Mononuclear cell (primary cell): ENCODE measurements around the gene ABCC1. TPM values are rescaled to one million over a fixed set of nuclear protein-coding genes. Genes with fewer than 3 reads are reported as not detected.

Source experiments
- H3K27me3 ChIP-seq: 2 replicates; pipeline ENCODE4 v1.6.0; 2011; ENCODE audit warnings: low read length, control low read depth; ENCODE audit not compliant: insufficient read depth
- H3K4me1 ChIP-seq: 2 replicates; pipeline ENCODE4 v1.5.1; 2011; ENCODE audit warnings: mild to moderate bottlenecking, low read length, control low read depth; ENCODE audit not compliant: insufficient read depth
- H3K4me3 ChIP-seq: 2 replicates; pipeline ENCODE4 v1.5.1; 2011; ENCODE audit warnings: mild to moderate bottlenecking, low read length, moderate library complexity
- H3K9me3 ChIP-seq: 2 replicates; pipeline ENCODE4 v1.5.1; 2011; ENCODE audit warnings: low read depth, mild to moderate bottlenecking, control low read depth, low read length
- total RNA-seq: library from RNA; depleted of rRNA; stranded (reverse); fragments of >200 nt; gene quantifications from one replicate; pipeline ENCODE4 v1.2.3, GENCODE V29; 2012

ABCC1 gene
- total RNA-seq, 1 donor: 27.0 TPM

GRCh38 chr16:16110111-16110490 is 160.7 kb downstream of the ABCC1 start:
- no peaks in the 10 kb centered on the region for H3K27me3 ChIP-seq
- no peaks in the 10 kb centered on the region for H3K4me1 ChIP-seq
- no peak overlapping the region for H3K4me3 ChIP-seq
- no peaks in the 10 kb centered on the region for H3K9me3 ChIP-seq

GRCh38 chr16:16111639-16112038 is 162.2 kb downstream of the ABCC1 start:
- no peaks in the 10 kb centered on the region for H3K9me3 ChIP-seq
- H3K4me3 ChIP-seq: no peak overlapping the region
- H3K27me3 ChIP-seq: no peaks in the 10 kb centered on the region
- H3K4me1 ChIP-seq: no peaks in the 10 kb centered on the region

GRCh38 chr16:16112450-16113053 is 163.1 kb downstream of the ABCC1 start:
- no peaks in the 10 kb centered on the region for H3K4me1 ChIP-seq
- H3K9me3 ChIP-seq: no peaks in the 10 kb centered on the region
- H3K27me3 ChIP-seq: no peaks in the 10 kb centered on the region
- no peak overlapping the region for H3K4me3 ChIP-seq

GRCh38 chr16:16113076-16113475 is 163.7 kb downstream of the ABCC1 start:
- Histone ChIP-seq H3K4me1 (no peaks in the 10 kb centered on the region), H3K4me3 (no peak overlapping the region), H3K9me3 (no peaks in the 10 kb centered on the region), H3K27me3 (no peaks in the 10 kb centered on the region)

- H3K9me3 ChIP-seq: no peaks in the 10 kb centered on the region
These were observed 167.4 kb downstream of the ABCC1 start for GRCh38 chr16:16116841-16117240.

GRCh38 chr16:16118337-16118736 is 168.9 kb downstream of the ABCC1 start:
- no peaks in the 10 kb centered on the region for H3K4me1 ChIP-seq
- H3K27me3 ChIP-seq: no peaks in the 10 kb centered on the region
- H3K9me3 ChIP-seq: no peaks in the 10 kb centered on the region
- no peak overlapping the region for H3K4me3 ChIP-seq

More at GRCh38 chr16:16116841-16117240, 167.4 kb downstream of the ABCC1 start:
- Histone ChIP-seq H3K4me1 (no peaks in the 10 kb centered on the region), H3K4me3 (no peak overlapping the region), H3K27me3 (no peaks in the 10 kb centered on the region)

- Histone ChIP-seq H3K4me1 (no peaks in the 10 kb centered on the region), H3K27me3 (no peaks in the 10 kb centered on the region)
These were observed 170.6 kb downstream of the ABCC1 start for GRCh38 chr16:16120044-16120381.

GRCh38 chr16:16120382-16121184 is 171.2 kb downstream of the ABCC1 start:
- no peaks in the 10 kb centered on the region for H3K27me3 ChIP-seq

More at GRCh38 chr16:16120044-16120381, 170.6 kb downstream of the ABCC1 start:
- H3K4me3 ChIP-seq: no peak overlapping the region
- H3K9me3 ChIP-seq: no peaks in the 10 kb centered on the region

GRCh38 chr16:16121185-16121727 is 171.8 kb downstream of the ABCC1 start:
- H3K4me1 ChIP-seq: no peaks in the 10 kb centered on the region
- H3K27me3 ChIP-seq: no peaks in the 10 kb centered on the region
- no peak overlapping the region for H3K4me3 ChIP-seq
- H3K9me3 ChIP-seq: no peaks in the 10 kb centered on the region

More at GRCh38 chr16:16120382-16121184, 171.2 kb downstream of the ABCC1 start:
- H3K9me3 ChIP-seq: no peaks in the 10 kb centered on the region
- no peaks in the 10 kb centered on the region for H3K4me1 ChIP-seq
- no peak overlapping the region for H3K4me3 ChIP-seq

- H3K4me3 ChIP-seq: no peak overlapping the region
- H3K4me1 ChIP-seq: no peaks in the 10 kb centered on the region
- H3K27me3 ChIP-seq: no peaks in the 10 kb centered on the region
- H3K9me3 ChIP-seq: no peaks in the 10 kb centered on the region
These were observed 172.8 kb downstream of the ABCC1 start for GRCh38 chr16:16122264-16122663.

- no peak overlapping the region for H3K4me3 ChIP-seq
These were observed 175.0 kb downstream of the ABCC1 start for GRCh38 chr16:16124438-16124837.

GRCh38 chr16:16124974-16125373 is 175.6 kb downstream of the ABCC1 start:
- H3K4me1 ChIP-seq: no peaks in the 10 kb centered on the region
- H3K27me3 ChIP-seq: no peaks in the 10 kb centered on the region
- no peak overlapping the region for H3K4me3 ChIP-seq
- H3K9me3 ChIP-seq: no peaks in the 10 kb centered on the region

More at GRCh38 chr16:16124438-16124837, 175.0 kb downstream of the ABCC1 start:
- H3K27me3 ChIP-seq: no peaks in the 10 kb centered on the region
- no peaks in the 10 kb centered on the region for H3K4me1 ChIP-seq
- H3K9me3 ChIP-seq: no peaks in the 10 kb centered on the region

GRCh38 chr16:16126896-16127295 is 177.5 kb downstream of the ABCC1 start:
- Histone ChIP-seq H3K4me1 (no peaks in the 10 kb centered on the region), H3K4me3 (no peak overlapping the region), H3K27me3 (no peaks in the 10 kb centered on the region), H3K9me3 (no peaks in the 10 kb centered on the region)

- Histone ChIP-seq H3K27me3 (no peaks in the 10 kb centered on the region), H3K4me3 (no peak overlapping the region), H3K4me1 (no peaks in the 10 kb centered on the region), H3K9me3 (no peaks in the 10 kb centered on the region)
These were observed 178.2 kb downstream of the ABCC1 start for GRCh38 chr16:16127469-16128116.

GRCh38 chr16:16131204-16131603 is 181.8 kb downstream of the ABCC1 start:
- no peak overlapping the region for H3K4me3 ChIP-seq
- H3K9me3 ChIP-seq: no peaks in the 10 kb centered on the region
- H3K4me1 ChIP-seq: no peaks in the 10 kb centered on the region
- H3K27me3 ChIP-seq: no peaks in the 10 kb centered on the region
